GM19397 (cell line): Measurements from ENCODE around the gene INSYN1.
"Not testable (repeated sequence)": the region's sequence is repeated elsewhere in the genome, so short reads cannot be mapped to it uniquely, and the experiment has no call there.

Source experiments
- ATAC-seq: cut with Tn5 transposase; IDR thresholded peaks from one replicate; pipeline ENCODE4 v1.9.1; 2021; ENCODE audit warnings: mild to moderate bottlenecking, moderate library complexity; ENCODE audit not compliant: unreplicated experiment

Gene INSYN1, protein sequence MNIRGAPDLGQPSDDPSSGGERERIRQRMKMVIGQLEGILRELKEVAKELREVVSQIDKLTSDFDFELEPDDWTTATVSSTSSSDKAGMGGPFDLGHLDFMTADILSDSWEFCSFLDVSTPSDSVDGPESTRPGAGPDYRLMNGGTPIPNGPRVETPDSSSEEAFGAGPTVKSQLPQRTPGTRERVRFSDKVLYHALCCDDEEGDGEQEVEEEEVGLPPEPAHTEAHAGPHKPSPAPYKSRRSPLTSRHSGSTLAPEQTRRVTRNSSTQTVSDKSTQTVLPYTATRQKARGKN

DNA sequence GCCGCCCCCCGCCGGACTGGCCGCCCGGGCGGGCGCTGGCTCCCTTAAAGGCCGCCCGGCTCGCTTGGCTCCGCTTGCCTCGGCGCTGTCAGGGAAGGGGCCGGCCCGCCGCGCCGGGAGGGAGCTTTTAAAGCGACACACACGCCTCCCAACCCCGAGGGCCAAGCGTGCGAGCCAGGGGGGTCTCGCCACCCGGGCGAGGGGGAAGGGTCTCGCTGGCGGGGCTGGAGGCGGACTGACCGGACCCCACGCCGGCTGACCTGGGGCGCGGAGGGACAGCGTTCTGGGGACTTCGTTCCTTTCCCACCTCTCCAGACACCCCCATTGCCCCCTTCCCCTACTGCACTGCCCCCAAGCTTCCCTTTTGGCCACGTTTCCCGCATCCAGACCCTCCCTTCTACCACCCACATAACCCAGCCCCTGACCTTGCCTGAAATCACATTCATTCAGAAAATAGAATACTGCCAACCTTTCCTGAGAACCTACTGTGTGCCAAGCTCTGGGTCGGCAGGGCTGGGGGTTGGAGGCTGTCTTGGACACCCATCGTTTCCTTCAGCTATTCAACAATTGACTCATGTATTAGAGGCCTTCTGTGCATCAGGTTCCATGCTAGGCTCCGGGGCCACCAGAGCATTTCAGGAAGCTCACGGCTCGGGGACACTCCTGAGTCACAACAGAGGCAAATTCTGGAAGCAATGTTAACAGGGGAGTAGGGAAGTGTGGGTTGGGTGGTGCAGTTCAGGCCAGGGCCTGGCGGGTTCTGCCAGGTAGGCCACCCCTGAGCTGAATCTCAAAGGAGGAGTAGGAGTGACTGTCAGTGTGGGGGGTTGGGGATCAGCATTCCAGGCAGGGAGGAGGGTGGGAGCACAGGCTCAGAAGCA is at the start of gene INSYN1:
INSYN1 (minus strand) TSS at position 102 of the 881 bp plus-strand sequence. CDS start 2,221 bp downstream, outside the sequence.
- ATAC-seq = no peak

DNA sequence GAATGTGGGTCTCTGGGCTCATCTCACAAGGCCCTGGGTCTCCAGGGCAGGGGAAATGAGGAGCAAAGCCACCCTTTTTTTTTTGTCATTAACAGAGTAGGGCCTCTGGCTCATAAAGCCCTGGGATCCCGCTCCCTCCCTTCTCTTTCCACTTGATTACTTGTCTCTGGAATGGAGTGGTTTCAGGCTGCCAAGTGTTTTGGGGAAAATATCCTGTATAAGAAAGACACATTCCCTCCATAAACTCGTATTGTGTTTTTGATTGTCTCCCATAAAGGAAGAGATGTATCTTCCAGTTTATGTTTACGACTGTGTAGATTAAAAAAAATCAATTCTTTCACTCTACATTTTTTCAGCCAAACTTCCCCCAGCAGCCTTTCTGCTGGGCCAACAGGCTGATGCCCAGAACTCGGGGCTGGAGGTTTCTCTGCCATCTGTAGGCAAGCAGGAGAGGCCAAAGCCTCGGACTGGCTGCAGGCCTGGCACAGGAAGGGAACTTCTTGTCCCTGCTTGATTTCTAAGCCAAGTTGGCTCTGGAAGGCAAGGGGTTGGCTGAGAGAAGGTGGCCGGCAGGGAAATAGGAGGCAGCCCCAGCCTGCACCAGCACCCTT is 49.4 kb upstream of the INSYN1 start:
- ATAC-seq = no peak

DNA sequence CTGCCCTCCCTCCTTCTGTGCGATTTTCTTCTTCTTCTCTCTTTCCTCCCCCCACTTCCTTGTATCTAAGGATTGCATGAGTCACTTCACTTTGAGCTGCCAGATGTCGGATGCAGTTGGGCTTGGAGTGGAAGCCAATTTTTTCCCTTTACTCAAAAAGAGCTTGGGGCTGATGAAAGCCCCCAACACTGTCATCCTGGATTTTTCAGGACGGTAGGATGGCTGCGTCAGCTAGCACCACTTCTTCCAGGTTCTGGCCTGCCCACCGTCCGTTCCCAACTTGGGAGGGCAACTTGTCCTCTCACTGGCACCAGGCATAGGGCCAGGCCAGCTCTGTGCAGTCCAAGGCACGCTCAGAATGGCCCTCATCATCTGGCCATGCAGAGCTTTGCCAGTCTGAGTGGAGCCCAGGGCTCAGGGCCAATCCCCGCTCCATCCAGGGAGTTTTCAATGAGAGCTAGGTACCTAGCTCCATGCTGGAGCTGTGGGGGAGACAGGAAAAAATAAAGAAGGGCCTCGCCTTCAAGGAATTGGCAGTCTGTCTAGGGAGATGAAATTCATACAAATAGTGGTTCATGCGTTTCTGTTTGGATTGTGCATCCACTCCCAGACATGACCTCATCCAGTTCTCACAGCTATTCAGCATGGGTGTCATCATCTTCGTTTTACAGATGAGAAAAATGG is 47.7 kb upstream of the INSYN1 start:
- ATAC-seq = no peak

DNA sequence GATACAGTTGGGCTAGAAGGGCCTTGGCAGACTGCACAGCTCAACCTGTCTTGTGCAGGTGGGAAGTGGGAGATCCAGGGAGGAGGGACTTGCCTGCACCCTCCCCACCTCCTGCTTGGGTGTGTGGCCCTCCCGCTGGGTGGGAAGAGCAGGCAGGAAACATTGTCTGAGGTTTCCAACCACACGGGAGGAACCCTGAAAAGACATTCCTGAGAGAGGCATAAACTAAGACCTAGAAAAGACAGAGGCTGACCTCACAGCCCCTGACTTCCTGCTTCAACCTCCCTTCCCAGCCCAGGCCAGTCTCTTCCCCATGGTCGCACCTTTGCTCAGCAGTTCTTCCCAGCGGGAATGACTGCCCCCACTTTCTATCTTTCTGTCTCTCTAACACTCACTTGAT is 46.3 kb upstream of the INSYN1 start:
- no peak for ATAC-seq

DNA sequence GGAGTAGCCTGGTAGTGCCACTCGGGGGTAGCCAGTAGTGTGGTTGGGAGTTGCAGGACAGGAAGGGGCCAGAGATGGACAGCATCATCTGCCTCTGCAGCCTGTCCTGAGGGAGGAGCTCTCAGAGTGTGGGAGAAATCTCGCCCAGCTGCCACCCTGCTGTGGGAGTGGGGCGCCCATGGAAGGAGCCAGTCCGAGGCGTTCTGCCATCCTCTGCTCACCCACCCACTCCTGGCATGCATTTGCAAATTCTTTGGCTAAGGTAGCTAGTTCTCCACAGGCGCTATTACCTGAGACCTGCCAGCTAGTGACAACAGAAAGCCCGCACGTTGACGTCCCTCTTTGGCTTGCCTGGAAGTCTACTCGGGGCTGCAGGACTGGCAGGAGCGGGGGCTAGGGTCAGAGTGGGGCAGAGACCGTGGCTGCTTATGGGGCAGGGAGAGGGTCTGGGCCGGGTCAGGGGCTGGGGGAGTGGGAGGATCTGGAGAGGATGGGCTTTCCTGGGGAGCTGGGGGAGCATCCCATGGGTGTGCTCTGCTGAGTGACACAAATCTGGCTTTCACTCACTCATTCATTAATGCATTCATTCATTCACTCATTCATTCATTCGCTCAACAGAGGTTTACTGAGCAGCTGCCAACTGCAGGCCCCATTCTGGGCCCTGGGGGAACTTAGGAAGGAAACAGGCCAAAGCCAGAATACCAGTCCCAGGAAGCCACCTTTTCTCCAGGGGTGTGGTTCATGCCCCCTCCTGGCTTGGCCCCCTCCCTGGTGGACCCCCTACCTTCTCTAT is 44.4 kb upstream of the INSYN1 start:
- ATAC-seq = no peak

DNA sequence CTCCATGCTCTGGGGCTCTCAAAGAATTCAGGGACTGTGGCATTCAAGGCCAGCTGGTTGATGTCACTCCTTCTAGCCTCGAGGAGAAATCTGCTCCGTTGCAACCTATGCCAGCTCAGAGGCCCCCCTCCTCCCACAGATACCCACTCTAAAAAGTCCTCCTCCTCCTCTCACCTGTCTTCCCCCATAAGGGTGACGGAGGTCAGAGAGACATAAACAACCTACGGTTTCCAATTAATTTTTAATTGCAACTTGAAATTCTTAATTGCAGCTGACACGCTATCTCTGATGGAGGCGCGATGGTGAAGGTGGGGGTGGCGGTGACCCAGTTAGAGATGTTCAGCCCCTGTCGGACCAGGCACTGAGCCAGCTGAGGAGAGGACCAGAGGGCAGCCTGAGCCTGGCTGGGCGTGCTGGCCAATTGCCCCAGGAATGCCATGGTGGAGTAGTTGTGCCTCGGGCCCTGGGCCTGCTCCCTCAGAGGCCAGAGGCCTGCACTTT is 43.2 kb upstream of the INSYN1 start:
- ATAC-seq = no peak

DNA sequence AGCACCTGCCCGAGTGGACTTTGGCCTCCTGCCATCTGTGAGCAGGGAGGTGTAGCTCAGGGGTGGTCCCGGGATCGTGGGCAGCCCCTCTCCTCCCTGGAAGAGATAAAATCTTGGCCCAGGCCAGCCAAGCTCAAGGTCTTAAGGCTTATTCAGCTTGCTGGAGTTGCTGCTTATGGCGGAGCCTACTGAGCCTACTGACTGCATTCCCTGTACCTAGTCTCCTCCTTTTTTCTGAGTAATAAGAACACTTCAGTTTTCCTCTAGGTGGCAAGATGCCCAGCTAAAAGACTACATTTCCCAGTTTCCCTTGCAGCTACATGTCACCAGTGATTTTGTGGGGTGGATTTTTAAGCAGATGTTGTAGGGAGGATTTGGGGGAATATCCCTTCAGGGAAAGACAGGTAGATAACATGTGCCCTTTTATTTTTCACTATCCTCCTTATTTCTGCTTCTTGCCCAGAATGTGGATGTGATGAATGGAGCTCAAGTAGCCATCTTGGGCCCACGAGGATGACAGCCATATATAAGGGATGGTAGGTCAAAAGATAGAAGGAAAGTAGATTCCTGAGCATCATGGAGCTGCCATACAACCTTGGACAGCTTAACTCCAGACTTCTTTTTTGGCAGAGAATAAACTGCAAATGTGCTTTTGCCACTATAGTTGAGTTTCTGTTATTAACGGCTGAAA is 41.4 kb upstream of the INSYN1 start:
- ATAC-seq = no peak

DNA sequence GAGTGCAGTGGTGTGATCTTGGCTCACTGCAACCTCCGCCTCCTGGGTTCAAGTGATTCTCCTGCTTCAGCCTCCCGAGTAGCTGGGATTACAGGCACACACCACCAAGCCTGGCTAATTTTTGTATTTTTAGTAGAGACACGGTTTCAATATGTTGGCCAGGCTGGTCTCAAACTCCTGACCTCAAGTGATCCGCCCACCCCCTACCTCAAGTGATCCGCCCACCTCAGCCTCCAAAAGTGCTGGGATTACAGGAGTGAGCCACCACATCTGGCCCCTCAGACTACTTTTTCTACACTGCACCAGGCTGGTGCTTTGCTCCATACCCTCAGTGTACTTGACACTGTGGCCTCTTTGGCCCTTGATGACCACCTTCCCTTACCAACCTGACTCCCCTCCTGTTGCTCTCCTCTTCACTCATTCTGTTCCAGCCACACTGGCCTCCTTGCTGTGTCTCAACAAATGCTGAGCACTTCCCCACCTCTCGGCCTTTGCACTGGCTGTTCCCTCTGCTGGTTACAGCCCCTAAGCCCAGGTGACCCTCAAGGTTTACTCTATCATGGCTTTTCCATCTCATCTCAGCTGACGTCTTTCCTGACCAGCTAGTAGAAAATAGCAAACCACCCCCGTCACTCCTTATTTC is 39.9 kb upstream of the INSYN1 start:
- not testable (repeated sequence) for ATAC-seq

DNA sequence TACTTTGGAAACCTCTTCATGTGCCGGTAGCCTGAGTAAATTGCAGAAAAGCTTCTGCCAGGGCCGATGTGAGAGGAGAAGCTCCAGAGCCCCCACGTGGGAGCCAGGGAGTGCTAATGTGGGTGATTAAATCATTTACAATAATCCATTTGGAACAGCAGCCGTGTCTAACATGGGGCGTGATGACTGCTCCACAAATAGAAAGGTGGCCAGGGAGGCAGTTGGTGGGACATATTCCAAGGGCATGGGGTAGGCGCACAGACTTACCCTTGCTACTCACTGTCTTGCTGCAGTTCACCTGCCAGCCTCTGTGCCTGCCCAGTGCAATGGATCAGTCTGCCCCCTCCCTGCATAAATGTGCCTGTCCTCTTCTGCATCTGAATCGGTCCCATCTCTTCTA is 39.3 kb upstream of the INSYN1 start:
- no peak for ATAC-seq

DNA sequence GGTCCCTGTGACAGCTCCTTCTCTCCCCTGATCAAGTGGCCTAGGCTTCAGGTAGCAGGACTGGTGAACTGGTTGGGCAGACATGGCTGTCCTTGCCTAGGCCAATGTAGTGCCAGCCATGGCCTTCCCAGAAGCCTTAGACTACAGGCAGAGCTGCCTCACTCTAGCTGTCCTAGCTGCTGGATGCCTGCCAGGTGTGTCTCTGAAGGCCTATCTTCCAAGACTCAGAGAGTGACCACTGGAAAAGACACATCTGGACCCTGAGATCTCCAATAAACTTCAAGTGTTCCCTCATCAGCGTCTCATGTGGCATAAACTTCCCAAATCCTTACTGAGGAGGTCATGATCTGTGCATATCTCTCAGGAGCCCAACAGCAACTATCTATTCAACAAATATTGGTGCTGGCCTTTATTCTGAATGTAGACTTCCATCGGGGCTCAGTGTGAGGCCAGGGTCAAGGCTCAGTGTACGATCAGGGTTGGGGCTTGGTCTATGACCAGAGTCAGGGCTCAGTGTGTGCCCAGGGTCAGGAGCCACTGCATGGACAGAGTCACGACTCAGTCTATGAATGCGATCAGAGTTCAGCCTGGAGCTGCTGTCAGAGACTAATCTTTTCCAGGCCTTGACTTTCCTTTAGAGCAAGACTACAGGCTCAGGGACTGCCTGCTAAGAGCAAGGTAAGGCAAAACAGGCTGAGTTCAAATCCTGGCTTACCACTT is 36.5 kb upstream of the INSYN1 start:
- no peak for ATAC-seq

DNA sequence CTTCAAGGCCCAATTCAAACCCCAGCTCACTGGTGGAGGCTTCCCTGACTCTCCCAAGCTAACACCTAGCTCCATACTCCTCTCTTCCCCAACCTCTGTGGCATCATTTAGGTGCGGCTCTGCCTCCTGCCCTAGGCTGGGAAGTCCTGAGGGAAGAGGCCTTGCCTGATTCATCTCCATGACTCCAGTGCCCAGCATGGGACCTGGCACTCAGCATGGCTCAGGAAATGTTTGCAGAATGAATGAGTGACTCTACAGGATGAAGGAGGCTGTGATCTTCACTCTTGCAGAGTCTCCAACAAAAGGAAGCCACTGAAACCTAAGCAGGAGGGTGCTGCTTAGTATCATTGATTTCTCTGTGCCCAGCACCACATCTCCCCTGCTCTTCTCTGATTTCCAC is 34.5 kb upstream of the INSYN1 start:
- ATAC-seq = no peak

DNA sequence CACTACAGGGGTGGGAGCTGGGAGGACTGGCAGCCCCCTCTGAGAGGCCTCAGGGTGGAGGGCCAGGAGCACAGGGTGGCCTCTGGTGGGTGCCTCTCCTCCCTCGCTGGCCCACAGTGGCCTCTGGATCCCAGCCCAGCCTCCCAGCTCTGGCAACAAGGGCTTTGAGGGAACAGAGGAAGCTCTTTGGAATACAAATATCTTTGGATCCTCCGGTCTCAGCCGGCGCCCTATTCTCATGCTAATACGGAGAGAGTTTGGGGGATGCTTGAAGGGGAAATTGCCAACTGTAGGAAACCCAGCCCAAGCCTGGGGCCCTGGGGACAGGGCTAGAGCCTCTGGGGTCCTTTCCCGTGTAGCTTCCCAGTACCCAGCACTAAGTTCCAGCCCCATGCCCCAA is 33.4 kb upstream of the INSYN1 start:
- no peak for ATAC-seq

DNA sequence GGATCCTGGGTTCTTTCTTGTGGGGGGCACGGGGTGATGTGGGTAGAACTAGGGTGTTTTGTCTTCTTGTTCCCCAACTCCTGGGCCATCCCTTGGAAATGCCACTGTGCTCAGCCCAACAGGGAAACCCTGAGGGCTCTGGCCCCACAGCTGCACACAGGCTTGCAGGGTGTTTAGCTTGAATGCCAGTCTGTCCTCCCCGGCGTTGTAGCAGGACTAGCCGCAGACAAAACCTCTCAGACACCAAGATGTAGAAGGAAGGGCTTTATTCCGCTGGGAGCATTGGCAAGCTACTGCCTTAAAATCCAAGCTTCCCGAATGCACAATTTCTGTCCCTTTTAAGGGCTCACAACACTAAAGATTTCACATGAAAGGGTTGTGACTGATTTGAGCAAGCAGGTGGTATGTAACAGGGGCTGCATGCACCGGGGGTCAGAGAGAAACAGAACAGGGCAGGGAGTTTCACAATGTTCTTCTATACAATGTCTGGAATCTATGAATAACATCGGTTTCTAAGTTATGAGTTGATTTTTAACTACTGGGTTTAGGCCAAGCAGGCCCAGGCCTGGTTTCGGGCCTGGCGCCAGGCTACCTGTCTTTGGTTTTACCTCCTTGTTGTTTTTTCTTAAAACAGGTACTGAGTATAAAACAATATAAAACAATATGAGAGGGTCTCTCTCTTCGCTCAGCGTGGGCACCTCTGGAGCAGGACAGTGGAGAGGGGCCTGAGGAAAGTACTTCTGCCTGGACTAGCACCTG is 32.3 kb upstream of the INSYN1 start:
- ATAC-seq = not testable (repeated sequence)

DNA sequence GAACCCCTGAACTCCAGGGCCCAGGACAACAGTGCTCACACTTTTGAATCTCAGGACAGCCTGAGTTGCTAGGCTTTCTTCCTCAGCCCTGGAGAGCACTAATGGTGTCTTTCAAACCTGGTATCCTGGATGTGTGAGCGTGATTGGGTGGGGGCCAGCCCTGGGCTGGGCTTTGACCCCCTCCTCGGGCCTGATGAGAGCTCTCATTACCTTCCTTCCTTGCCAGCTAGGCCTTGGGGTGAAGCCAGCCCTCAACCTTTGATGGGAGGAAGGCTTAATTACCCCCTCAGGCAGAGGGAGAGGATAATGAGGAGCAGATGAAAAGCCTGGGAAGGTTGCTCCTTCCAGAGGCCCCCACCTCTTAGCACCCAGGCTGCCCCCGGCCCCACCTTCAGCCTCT is 31.1 kb upstream of the INSYN1 start:
- ATAC-seq = no peak

DNA sequence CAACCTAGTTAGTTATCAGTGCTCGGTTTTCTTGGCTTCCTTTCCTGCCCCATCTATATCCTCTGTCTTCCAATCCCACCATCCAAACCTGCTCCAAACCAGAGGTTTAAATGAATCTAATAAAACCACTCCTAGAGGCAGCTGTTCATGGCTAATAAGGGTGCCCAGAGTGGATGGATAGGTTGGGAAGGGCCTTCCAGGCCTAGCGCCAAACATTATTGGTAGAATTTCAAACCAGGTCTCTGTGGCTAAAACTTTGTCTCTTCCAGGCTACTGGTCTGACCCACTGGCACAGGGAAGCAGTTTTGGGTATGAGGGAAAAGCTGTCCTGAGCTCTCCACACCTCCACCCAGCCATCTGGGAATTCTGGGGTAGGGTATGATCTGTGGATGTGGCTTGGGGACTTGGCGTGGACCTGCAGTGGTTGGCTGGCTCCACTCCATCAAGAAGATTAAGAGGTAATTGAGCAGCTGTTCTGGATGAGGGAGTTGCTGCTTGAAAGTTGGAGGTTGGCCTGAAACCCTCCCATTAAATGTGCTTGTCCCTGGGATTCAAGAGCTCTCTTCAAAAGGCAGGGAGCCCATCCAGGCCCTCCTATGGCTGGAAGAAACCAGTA is 29.3 kb upstream of the INSYN1 start:
- ATAC-seq = no peak

DNA sequence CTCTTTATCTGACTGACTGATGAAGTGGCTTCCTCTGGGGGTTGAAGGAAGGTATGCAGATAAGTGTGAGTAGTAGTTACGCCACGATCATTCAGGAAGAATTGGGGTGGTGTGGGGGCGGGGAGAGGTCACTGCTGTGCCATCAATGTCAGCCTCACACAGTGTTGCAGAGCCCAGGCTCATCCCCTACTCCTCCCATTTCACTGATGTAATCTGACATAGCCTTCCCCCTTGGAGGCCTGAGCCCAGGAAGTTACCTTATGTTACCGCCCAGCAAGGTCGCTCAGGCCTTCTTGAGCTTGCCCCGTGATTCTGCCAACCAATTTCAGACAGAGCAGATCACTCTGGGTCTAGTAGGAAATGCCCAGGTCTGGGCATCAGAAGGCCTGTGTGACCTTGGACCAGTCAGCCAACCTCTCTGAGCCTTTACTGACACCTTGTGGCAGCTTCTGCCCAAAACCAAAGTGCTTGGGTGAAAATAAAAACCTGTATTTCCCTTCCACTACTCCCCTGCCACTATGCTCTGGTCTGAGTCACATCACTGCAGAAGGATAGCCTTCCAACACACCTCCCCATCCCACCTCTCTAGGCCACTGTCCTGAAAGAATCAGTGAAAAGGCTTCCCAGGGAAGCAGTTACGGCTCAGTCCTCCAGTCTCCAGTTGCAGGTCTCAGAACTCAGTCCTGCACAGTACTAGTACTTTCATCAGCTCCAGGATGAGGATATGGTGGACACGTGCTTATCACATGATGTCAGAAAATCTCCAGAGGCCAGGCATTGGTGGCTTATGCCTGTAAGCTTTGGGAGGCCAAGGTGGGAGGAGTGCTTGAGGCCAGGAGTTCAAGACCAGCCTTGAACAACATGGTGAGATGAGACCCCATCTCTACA is 28.1 kb upstream of the INSYN1 start:
- no peak for ATAC-seq
